Measurements from ENCODE around the gene KLHL29. TPM values are rescaled to one million over a fixed set of nuclear protein-coding genes. Genes with fewer than 3 reads are reported as not detected.

The KLHL29 gene
- total and polyA plus RNA-seq, 2 donors = 1.4 to 2.9 TPM

- no peaks in the 10 kb centered on the region for H3K36me3 ChIP-seq (ENCODE audit: control insufficient read depth in 2 of 2, insufficient read depth in 2 of 2, low read length in 1 of 2)
- no peak for DNase-seq (ENCODE audit: low read depth in 6 of 9, low spot score in 9 of 9)
- WGBS = 97% methylated on average over 12 of the region's 12 CpGs
- H3K27me3 ChIP-seq (ENCODE audit: control insufficient read depth in 2 of 2, insufficient read depth in 1 of 2, low read length in 1 of 2) = no peaks in the 10 kb centered on the region
- no peaks in the 10 kb centered on the region for H3K9me3 ChIP-seq (ENCODE audit: control insufficient read depth in 2 of 2, insufficient read depth in 1 of 2, low read length in 1 of 2)
- no peak overlapping the region for H3K27ac ChIP-seq (ENCODE audit: low read depth in 1 of 2, low read length in 1 of 2)
- H3K4me1 ChIP-seq (ENCODE audit: control insufficient read depth in 2 of 2, insufficient read depth in 2 of 2, low read length in 2 of 2) = no peaks in the 10 kb centered on the region
- no peak overlapping the region for H3K4me3 ChIP-seq (ENCODE audit: low read length in 2 of 2)
Observed at GRCh38 chr2:23697256-23698075, 312.5 kb downstream of the KLHL29 start.

DNA sequence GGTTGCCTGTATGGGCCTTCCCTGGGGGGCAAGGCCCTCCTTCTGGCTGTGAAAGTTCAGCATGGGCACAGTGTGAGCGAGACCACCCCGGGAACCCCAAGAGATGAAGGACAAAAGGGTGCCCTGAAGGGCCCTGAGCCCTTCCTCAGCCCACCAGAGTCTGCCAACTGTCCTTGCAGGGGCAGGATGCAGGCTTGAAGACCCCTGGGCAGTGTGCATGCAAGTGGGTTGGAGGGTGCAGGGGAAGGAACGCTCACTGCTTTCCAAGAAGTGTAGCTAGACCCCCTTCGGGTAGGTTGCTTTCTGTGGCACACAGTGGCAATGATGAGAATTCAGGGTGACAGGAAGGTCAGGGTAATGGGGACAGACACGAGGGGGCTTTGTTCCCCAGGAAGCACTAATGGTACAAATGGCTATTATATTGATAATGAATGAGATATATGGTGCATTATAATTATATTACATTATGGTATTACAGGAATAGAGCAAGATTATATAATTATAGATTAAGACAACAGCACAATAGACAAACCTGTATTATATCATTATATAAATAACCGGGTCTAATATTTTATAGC, 313.2 kb downstream of the KLHL29 start:
- Histone ChIP-seq H3K4me1 (ENCODE audit: control insufficient read depth in 2 of 2, insufficient read depth in 2 of 2, low read length in 2 of 2) (no peaks in the 10 kb centered on the region), H3K4me3 (ENCODE audit: low read length in 2 of 2) (no peak overlapping the region), H3K27ac (ENCODE audit: low read depth in 1 of 2, low read length in 1 of 2) (no peak overlapping the region), H3K36me3 (ENCODE audit: control insufficient read depth in 2 of 2, insufficient read depth in 2 of 2, low read length in 1 of 2) (no peaks in the 10 kb centered on the region), H3K27me3 (ENCODE audit: control insufficient read depth in 2 of 2, insufficient read depth in 1 of 2, low read length in 1 of 2) (no peaks in the 10 kb centered on the region), H3K9me3 (ENCODE audit: control insufficient read depth in 2 of 2, insufficient read depth in 1 of 2, low read length in 1 of 2) (no peaks in the 10 kb centered on the region)
- 97% methylated on average over 6 of the region's 6 CpGs for WGBS
- no peak for DNase-seq (ENCODE audit: low read depth in 6 of 9, low spot score in 9 of 9)

DNA sequence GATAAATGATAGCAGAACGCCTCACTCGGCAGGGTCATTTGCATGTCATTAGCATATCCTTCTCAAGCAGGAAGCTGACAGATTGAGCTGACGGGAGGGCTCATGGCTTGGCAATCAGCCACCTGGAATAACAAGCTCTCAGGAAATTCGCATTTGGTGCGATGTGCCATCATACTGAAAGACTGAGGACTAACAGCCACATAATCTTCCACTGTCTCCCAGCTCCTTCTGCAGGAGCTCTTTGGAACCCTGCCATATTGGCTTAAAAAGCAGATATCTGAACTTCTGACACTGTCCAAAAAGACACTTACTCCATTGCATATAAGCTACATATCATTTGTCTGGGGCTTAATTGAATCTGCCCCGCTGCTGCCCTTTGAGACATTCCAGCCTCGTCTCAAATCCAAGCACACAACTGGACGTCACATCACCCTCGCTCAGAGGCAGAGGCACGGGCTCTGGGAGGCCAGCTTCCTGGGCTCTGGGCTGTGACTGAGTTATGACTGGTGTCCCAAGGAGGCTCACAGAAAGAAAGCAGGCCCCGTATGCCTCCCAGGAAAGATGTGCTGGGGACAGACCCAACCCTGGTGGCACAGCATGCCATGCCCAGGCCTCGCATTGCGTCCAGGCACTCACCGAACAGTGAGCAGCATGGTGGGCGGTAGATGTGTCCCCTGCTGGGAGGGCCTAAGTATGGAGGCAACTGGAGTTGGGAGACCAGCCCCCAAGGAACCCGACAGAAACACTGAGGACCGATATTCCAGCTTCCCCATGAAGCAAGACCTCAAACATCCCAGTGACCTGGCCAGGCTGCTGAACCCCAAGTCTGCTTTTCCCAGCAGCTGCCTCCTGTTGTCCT, 314.0 kb downstream of the KLHL29 start:
- H3K4me3 ChIP-seq (ENCODE audit: low read length in 2 of 2) = no peak overlapping the region
- 95% methylated on average over 17 of the region's 17 CpGs for WGBS
- no peak for DNase-seq (ENCODE audit: low read depth in 6 of 9, low spot score in 9 of 9)
- no peaks in the 10 kb centered on the region for H3K36me3 ChIP-seq (ENCODE audit: control insufficient read depth in 2 of 2, insufficient read depth in 2 of 2, low read length in 1 of 2)
- no peak overlapping the region for H3K27ac ChIP-seq (ENCODE audit: low read depth in 1 of 2, low read length in 1 of 2)
- H3K4me1 ChIP-seq (ENCODE audit: control insufficient read depth in 2 of 2, insufficient read depth in 2 of 2, low read length in 2 of 2) = no peaks in the 10 kb centered on the region
- H3K27me3 ChIP-seq (ENCODE audit: control insufficient read depth in 2 of 2, insufficient read depth in 1 of 2, low read length in 1 of 2) = no peaks in the 10 kb centered on the region
- no peaks in the 10 kb centered on the region for H3K9me3 ChIP-seq (ENCODE audit: control insufficient read depth in 2 of 2, insufficient read depth in 1 of 2, low read length in 1 of 2)

- WGBS = over 99% methylated on average over 5 of the region's 5 CpGs
- Histone ChIP-seq H3K27ac (ENCODE audit: low read depth in 1 of 2, low read length in 1 of 2) (no peak overlapping the region), H3K9me3 (ENCODE audit: control insufficient read depth in 2 of 2, insufficient read depth in 1 of 2, low read length in 1 of 2) (no peaks in the 10 kb centered on the region), H3K4me3 (ENCODE audit: low read length in 2 of 2) (no peak overlapping the region), H3K27me3 (ENCODE audit: control insufficient read depth in 2 of 2, insufficient read depth in 1 of 2, low read length in 1 of 2) (no peaks in the 10 kb centered on the region), H3K4me1 (ENCODE audit: control insufficient read depth in 2 of 2, insufficient read depth in 2 of 2, low read length in 2 of 2) (no peaks in the 10 kb centered on the region), H3K36me3 (ENCODE audit: control insufficient read depth in 2 of 2, insufficient read depth in 2 of 2, low read length in 1 of 2) (no peaks in the 10 kb centered on the region)
- DNase-seq (ENCODE audit: low read depth in 6 of 9, low spot score in 9 of 9) = no peak
Observed at GRCh38 chr2:23699580-23699925, 314.6 kb downstream of the KLHL29 start.

- Histone ChIP-seq H3K4me1 (ENCODE audit: control insufficient read depth in 2 of 2, insufficient read depth in 2 of 2, low read length in 2 of 2) (no peaks in the 10 kb centered on the region), H3K4me3 (ENCODE audit: low read length in 2 of 2) (no peak overlapping the region), H3K9me3 (ENCODE audit: control insufficient read depth in 2 of 2, insufficient read depth in 1 of 2, low read length in 1 of 2) (no peaks in the 10 kb centered on the region), H3K36me3 (ENCODE audit: control insufficient read depth in 2 of 2, insufficient read depth in 2 of 2, low read length in 1 of 2) (no peaks in the 10 kb centered on the region), H3K27ac (ENCODE audit: low read depth in 1 of 2, low read length in 1 of 2) (no peak overlapping the region), H3K27me3 (ENCODE audit: control insufficient read depth in 2 of 2, insufficient read depth in 1 of 2, low read length in 1 of 2) (no peaks in the 10 kb centered on the region)
- 98% methylated on average over 5 of the region's 5 CpGs for WGBS
- no peak for DNase-seq (ENCODE audit: low read depth in 6 of 9, low spot score in 9 of 9)
Observed at GRCh38 chr2:23700627-23701026, 315.6 kb downstream of the KLHL29 start.

DNA sequence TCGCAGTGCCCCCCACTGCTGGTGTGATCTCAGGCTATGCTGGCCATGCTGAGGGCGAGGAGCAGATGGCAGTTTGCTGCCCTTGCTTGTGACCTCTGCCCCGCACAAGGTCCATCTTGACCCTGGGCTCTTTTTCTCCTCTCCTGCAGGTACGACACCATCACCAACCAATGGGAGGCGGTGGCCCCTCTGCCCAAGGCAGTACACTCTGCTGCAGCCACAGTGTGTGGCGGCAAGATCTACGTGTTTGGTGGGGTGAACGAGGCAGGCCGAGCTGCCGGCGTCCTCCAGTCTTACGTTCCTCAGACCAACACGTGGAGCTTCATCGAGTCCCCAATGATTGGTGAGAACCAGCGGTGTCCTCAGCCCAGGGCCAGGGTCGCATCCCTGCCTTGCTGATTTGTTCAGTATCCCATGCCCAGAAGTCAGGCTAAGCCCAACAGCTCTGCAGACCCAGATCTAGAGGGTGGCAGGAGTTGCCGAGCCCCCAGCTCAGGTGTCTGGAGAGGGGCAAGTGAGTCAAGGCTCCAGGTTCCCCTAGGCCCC, 318.1 kb downstream of the KLHL29 start:
- no peaks in the 10 kb centered on the region for H3K27me3 ChIP-seq (ENCODE audit: control insufficient read depth in 2 of 2, insufficient read depth in 1 of 2, low read length in 1 of 2)
- no peak for DNase-seq (ENCODE audit: low read depth in 6 of 9, low spot score in 9 of 9)
- no peak overlapping the region for H3K4me3 ChIP-seq (ENCODE audit: low read length in 2 of 2)
- no peaks in the 10 kb centered on the region for H3K4me1 ChIP-seq (ENCODE audit: control insufficient read depth in 2 of 2, insufficient read depth in 2 of 2, low read length in 2 of 2)
- 98% methylated on average over 17 of the region's 17 CpGs for WGBS
- H3K27ac ChIP-seq (ENCODE audit: low read depth in 1 of 2, low read length in 1 of 2) = no peak overlapping the region
- H3K36me3 ChIP-seq (ENCODE audit: control insufficient read depth in 2 of 2, insufficient read depth in 2 of 2, low read length in 1 of 2) = peaks cover 0 to 4% of the 10 kb centered on the region in 2 donors
- H3K9me3 ChIP-seq (ENCODE audit: control insufficient read depth in 2 of 2, insufficient read depth in 1 of 2, low read length in 1 of 2) = no peaks in the 10 kb centered on the region

- DNase-seq (ENCODE audit: low read depth in 6 of 9, low spot score in 9 of 9) = no peak
- Histone ChIP-seq H3K4me1 (ENCODE audit: control insufficient read depth in 2 of 2, insufficient read depth in 2 of 2, low read length in 2 of 2) (no peaks in the 10 kb centered on the region), H3K27ac (ENCODE audit: low read depth in 1 of 2, low read length in 1 of 2) (no peak overlapping the region), H3K27me3 (ENCODE audit: control insufficient read depth in 2 of 2, insufficient read depth in 1 of 2, low read length in 1 of 2) (no peaks in the 10 kb centered on the region), H3K4me3 (ENCODE audit: low read length in 2 of 2) (no peak overlapping the region), H3K36me3 (ENCODE audit: control insufficient read depth in 2 of 2, insufficient read depth in 2 of 2, low read length in 1 of 2) (peaks cover 4 to 6% of the 10 kb centered on the region in 2 donors), H3K9me3 (ENCODE audit: control insufficient read depth in 2 of 2, insufficient read depth in 1 of 2, low read length in 1 of 2) (no peaks in the 10 kb centered on the region)
- 95% methylated on average over 16 of the region's 16 CpGs for WGBS
Observed at GRCh38 chr2:23703583-23704385, 318.8 kb downstream of the KLHL29 start.

DNA sequence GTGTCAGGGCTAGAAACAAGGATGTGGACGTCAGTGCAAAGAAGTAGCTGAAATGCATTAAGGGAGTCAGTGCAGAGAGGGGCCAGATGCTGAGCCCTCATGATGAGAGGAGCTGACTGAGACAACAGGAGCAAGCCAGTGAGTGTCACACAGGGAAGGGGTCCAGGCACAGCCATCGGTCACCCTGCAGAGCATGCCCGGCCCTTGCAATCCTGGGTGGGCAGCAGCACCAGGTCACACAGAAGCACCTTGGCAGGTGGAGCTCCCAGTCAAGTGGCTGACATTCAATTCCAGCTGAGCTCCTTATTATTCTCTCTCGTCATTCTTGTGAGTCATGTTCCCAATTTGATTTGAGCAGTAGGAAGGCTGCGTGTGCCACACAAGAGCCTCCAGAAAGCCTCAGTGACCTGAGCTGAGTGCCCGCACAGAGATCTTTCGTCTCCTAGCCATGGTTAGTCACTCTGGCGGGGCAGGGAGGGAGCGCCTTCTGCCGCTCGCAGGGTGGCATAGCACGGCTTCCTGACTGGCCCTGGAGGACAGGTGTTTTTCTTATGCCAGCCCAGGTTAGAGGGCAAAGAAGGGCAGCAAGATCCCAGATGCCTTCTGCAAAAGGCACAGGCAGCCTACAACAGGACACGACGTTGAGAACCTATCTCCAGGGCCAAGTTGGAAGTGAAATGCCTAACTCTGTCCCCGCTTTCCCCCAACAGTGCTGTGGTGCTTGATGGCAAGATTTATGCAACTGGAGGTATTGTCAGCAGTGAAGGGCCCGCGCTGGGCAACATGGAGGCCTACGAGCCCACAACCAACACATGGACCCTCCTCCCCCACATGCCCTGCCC, 321.0 kb downstream of the KLHL29 start:
- Histone ChIP-seq H3K36me3 (ENCODE audit: control insufficient read depth in 2 of 2, insufficient read depth in 2 of 2, low read length in 1 of 2) (peaks cover 7 to 12% of the 10 kb centered on the region in 2 donors), H3K27ac (ENCODE audit: low read depth in 1 of 2, low read length in 1 of 2) (no peak overlapping the region), H3K4me3 (ENCODE audit: low read length in 2 of 2) (no peak overlapping the region), H3K4me1 (ENCODE audit: control insufficient read depth in 2 of 2, insufficient read depth in 2 of 2, low read length in 2 of 2) (no peaks in the 10 kb centered on the region), H3K9me3 (ENCODE audit: control insufficient read depth in 2 of 2, insufficient read depth in 1 of 2, low read length in 1 of 2) (no peaks in the 10 kb centered on the region), H3K27me3 (ENCODE audit: control insufficient read depth in 2 of 2, insufficient read depth in 1 of 2, low read length in 1 of 2) (no peaks in the 10 kb centered on the region)
- WGBS = 97% methylated on average over 18 of the region's 18 CpGs
- no peak for DNase-seq (ENCODE audit: low read depth in 6 of 9, low spot score in 9 of 9)

Data from thymus (tissue), 11 donors.